Adrenal gland (tissue), 5 donors: Measurements from ENCODE around the gene C10orf105.

ENCODE experiments used
- CTCF ChIP-seq, 6 experiments: fragments of 450-650 bp in 4 of 6; fragments of 200-600 bp in 2 of 6; sonication (generic) in 1 of 6; IDR thresholded peaks; 1 replicate in 5 of 6; 2 replicates in 1 of 6; pipeline versions ENCODE4 v1.5.1 to v1.8.0; 2016 to 2021; ENCODE audit warnings: antibody characterized with exemption in 6 of 6, mild to moderate bottlenecking in 2 of 6, moderate library complexity in 1 of 6
- POLR2A ChIP-seq, 2 donors: fragments of 450-650 bp; IDR thresholded peaks; one replicate each; pipeline ENCODE4 v1.6.1; 2017; ENCODE audit warnings: antibody characterized with exemption in 2 of 2, mild to moderate bottlenecking in 2 of 2, moderate library complexity in 1 of 2
- donor health status: DM: no; HTN: no; CAD: no.

DNA sequence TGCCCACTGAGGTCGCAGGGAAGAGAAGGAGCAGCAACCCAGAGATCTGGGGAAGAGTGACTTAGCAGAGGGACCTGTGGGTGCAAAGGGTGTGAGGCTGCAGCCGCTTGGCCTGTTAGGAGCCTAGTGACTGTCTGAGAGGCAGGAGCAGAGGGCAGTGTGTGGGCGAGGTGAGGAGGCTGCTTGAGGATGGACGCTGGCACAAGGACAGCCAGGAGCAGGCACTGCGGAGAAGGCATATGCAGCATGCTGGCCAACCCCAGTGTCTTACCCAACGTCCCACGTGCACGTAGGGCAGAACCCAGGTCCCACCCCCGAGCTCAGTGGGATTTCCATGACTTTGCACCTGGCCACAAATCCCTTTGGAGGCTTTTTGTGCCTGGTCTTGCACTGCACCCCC lies 54.1 kb downstream of the C10orf105 start:
- TF ChIP-seq CTCF (IDR thresholded peaks at IDR 0.05) (no peak), POLR2A (IDR thresholded peaks at IDR 0.05) (no peak)
